ENCODE measurements around the gene HCLS1.
"Not testable (repeated sequence)": the region's sequence is repeated elsewhere in the genome, so short reads cannot be mapped to it uniquely, and the experiment has no call there.

The HCLS1 gene

DNA sequence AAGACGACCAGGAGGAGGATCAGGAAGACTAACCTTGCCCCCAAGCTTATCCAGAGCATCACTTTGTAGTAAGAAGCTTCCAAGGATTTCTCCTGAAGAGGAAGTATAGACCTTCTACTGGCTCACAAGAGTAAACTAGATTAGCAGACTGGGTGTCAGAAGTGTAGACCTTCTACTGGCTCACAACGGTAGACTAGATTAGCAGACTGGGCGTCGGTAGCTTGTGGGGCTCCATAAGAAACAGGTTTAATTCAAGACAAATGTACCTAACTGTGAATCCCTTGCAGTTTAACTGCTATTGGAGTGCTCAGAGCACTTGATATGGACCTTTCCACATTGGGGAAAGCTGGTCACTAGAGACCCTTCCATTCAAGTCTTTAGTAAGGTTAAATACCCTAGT is 54.6 kb downstream of the HCLS1 start:
- TF ChIP-seq JUND (IDR thresholded peaks at IDR 0.05; ENCODE audit: low read depth): no peak
- DNase-seq (ENCODE audit: low read depth in 1 of 2, low spot score in 1 of 2): no peak
- in situ Hi-C loops (cut with HindIII; ENCODE audit: low pct_unique_long_range_greater_than_20kb, low sequenced_read_pairs): no loop called here

DNA sequence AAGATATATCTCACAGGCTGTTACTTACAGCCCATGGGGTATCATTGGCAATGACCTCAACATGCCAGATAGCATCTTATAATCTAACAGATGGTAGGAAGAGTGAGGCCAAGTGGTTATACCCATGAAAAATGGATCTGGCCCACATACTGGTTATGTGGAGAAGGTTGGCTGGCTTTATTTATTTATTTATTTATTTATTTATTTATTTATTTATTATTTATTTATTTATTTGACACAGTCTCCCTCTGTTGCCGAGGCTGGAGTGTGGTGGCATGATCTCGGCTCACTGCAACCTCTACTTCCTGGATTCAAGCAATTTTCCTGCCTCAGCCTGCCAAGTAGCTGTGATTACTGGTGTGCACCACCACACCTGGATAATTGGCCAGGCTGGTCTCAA is 55.9 kb downstream of the HCLS1 start:
- no peak for DNase-seq (ENCODE audit: low read depth in 1 of 2, low spot score in 1 of 2)
- in situ Hi-C loops (cut with HindIII; ENCODE audit: low pct_unique_long_range_greater_than_20kb, low sequenced_read_pairs): no loop called here
- no peak for TF ChIP-seq JUND (IDR thresholded peaks at IDR 0.05; ENCODE audit: low read depth)

DNA sequence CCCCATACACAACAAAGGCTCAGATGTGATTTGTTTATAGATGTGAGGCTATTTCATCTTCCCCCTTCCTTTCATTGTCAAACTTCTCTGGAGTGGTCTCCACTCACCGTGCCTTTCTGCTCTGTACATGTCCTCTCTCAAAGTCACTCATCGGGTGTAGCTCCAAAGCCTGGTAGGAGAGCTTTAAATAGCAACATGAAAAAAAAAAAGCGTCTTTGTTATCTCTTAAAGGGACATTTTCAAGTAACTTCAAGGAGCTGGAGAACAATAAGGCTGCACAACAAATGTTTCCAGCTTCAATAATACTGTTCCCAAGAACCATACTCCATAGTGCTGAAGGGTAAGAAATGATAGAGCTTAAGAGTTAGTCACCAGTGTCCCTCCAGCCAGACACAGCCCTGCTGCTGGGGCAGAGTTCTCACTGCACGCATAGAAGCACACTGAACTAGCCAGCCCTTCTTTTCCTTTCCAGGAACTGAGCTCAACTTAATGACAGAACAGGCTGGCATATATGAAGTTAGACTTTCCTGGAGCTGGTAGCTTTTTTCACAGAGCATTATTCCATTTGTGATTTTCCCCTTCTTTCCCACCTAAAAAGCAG is 59.4 kb downstream of the HCLS1 start:
- no peak for TF ChIP-seq JUND (IDR thresholded peaks at IDR 0.05; ENCODE audit: low read depth)
- no peak for DNase-seq (ENCODE audit: low read depth in 1 of 2, low spot score in 1 of 2)
- in situ Hi-C loops (cut with HindIII; ENCODE audit: low pct_unique_long_range_greater_than_20kb, low sequenced_read_pairs): no loop called here

DNA sequence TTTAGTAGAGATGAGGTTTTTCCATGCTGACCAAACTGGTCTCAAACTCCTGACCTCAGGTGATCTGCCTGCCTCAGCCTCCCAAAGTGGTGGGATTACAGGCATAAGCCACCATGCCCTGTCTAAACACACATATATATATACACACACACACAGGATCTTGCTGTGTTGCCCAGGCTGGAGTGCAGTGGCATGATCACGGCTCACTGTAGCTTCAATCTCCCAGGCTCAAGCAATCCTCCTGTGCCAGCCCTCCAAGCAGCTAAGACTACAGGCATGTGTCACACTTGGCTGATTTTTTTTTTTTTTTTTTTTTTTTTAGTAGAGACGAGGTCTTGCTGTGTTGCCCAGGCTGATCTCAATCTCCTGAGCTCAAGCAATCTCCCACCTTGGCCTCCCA is 60.8 kb downstream of the HCLS1 start:
- DNase-seq (ENCODE audit: low read depth in 1 of 2, low spot score in 1 of 2); in situ Hi-C loops (cut with HindIII; ENCODE audit: low pct_unique_long_range_greater_than_20kb, low sequenced_read_pairs): not testable (repeated sequence)

DNA sequence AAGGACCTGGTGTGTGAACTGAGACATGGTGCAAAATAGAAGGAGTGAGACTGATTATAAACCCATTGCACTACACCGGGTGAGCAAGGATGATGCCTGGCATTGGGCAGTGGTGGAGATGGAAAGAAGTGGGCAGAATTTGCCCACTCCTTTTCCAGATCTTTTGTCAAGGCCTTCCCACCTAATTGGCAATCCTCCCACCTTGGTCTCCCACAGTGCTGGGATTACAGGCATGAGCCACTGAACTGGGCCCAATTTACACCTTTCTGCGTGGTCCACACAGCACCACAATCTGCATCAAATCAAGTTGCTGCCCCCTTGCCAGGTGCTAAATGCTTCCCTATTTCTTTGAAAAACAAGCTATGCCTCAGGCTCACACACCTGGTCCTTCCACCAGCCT is 62.1 kb downstream of the HCLS1 start:
- in situ Hi-C loops (cut with HindIII; ENCODE audit: low pct_unique_long_range_greater_than_20kb, low sequenced_read_pairs): no loop called here
- TF ChIP-seq JUND (IDR thresholded peaks at IDR 0.05; ENCODE audit: low read depth): no peak
- DNase-seq (ENCODE audit: low read depth in 1 of 2, low spot score in 1 of 2): no peak

DNA sequence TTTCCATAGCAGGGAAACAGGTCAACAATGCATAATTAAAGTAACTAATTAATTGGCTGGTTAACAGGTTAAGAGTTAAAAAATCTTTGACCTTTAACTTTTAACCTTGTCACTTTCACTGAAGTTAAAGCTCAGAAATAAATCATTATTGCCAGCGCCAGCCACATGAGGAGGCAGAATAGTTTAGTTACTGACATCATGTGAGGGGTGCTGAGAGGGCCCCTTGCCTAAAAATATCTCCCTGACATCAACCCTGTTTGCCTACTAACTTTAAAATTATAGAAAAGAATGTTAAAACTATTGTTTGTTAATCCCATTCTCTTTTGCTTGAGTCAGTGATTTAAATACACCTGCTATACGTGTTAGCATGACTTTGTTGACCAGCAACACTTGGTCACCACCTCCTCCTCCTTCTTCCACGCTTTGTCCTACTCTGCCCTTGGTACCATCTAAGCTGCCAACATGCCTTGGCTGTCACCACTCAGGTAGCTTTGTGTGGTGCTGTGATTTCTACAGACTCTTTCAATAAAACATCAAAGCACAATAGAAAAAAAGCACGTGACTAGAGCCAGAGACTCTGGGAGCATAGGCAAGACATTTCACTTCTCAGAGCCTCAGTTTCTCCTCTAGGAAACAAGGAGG is 64.8 kb downstream of the HCLS1 start:
- TF ChIP-seq JUND (IDR thresholded peaks at IDR 0.05; ENCODE audit: low read depth): no peak
- in situ Hi-C loops (cut with HindIII; ENCODE audit: low pct_unique_long_range_greater_than_20kb, low sequenced_read_pairs): no loop called here
- no peak for DNase-seq (ENCODE audit: low read depth in 1 of 2, low spot score in 1 of 2)

DNA sequence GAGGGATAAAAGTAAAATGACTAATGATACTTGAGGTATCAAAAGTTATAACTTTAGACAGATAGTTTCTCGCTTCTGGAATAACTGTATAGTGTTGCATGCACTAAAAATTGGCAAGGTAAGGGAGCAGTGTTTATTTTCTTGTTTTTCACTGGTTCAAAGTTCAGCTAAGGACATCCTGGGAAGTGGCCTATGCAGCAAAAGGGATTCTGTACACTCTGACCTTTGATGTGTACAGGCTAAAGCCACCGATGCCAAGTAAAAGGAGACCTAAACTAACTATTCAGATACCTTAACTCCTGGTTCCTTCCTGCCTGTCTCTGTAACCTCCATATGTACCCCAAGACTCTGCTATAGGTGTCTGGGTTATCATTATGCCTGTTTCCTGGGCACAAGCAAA is 65.9 kb downstream of the HCLS1 start:
- in situ Hi-C loops (cut with HindIII; ENCODE audit: low pct_unique_long_range_greater_than_20kb, low sequenced_read_pairs): no loop called here
- no peak for DNase-seq (ENCODE audit: low read depth in 1 of 2, low spot score in 1 of 2)
- no peak for TF ChIP-seq JUND (IDR thresholded peaks at IDR 0.05; ENCODE audit: low read depth)

DNA sequence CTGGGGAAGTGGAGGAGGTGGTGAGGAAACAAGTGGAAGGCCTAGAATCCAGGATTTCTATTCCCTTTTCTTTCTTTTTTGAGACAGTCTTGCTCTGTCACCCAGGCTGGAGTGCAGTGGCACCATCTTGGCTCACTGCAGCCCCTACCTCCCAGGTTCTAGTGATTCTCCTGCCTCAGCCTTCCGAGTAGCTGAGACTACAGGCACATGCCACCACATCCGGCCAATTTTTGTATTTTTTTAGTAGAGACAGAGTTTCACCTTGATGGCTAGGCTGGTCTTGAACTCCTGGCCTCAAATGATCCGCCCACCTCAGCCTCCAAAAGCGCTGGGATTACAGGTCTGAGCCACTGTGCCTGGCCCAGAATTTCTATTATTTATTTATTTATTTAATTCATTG is 66.9 kb downstream of the HCLS1 start:
- in situ Hi-C loops (cut with HindIII; ENCODE audit: low pct_unique_long_range_greater_than_20kb, low sequenced_read_pairs); DNase-seq (ENCODE audit: low read depth in 1 of 2, low spot score in 1 of 2): not testable (repeated sequence)

DNA sequence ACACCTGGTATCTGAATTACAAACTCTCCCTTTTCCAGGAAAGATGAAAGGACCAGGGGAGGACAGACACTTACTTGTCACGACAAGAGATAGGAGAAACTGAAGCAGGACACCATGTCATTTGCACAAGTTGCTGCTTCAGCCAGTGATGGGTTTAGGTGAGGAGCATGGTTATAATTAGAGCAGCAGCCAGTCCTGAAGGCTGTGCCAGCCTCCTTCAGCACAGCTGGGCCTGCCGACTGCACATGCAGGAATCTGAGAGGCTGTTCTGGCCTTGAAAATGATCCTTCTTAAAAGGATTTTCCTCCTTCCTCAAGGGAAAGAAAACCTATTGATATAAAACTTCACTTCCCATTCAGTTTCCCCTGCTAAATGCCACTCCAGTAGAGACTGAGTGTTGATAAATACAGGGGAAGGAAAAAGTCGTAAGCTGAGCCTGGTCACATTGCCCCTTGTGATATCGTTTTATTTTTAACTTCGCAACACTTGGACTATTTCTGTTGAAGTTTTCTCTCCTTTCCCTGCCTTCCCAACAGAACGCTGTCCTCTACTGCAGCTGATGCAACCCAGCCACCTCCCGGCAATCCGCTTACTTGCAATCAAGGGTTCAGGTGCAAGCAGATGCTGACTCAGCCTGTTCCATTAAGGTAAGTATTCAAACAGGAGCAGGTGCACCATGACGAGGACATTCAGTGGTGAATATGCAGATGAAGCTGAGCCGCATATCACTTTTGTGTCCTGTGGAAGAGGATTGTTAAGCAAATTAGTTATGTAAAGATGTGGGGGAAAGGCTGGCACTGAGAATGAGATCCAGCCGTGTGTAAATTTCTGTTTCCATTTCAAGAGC is 67.6 kb downstream of the HCLS1 start, which contains the start of gene FBXO40:
FBXO40 (plus strand) TSS at position 524 of the 847 bp plus-strand sequence. CDS start 27,197 bp downstream, outside the sequence.
- DNase-seq (ENCODE audit: low read depth in 1 of 2, low spot score in 1 of 2): no peak
- no peak for TF ChIP-seq JUND (IDR thresholded peaks at IDR 0.05; ENCODE audit: low read depth)
- in situ Hi-C loops (cut with HindIII; ENCODE audit: low pct_unique_long_range_greater_than_20kb, low sequenced_read_pairs): no loop called here

DNA sequence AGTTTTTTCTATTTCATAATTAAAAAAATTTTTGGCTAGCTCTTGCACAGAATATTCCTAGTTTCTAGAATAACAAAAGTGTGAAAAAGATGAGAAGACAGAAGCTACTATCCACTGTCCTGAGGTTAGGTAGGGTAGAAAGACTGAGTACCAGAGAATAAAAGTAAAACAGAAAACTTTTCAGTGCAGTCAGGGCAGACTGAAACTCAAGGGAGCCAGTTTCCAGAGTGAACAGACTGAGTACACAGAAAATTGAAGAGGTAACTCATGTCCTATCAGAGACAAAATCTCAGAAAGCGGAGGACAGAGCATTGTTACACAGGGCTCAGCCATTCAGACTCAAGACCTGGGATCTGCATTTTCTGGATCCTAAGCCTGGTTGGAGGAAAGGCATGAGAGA is 76.3 kb downstream of the HCLS1 start:
- in situ Hi-C loops (cut with HindIII; ENCODE audit: low pct_unique_long_range_greater_than_20kb, low sequenced_read_pairs): no loop called here
- TF ChIP-seq JUND (IDR thresholded peaks at IDR 0.05; ENCODE audit: low read depth): no peak
- no peak for DNase-seq (ENCODE audit: low read depth in 1 of 2, low spot score in 1 of 2)

DNA sequence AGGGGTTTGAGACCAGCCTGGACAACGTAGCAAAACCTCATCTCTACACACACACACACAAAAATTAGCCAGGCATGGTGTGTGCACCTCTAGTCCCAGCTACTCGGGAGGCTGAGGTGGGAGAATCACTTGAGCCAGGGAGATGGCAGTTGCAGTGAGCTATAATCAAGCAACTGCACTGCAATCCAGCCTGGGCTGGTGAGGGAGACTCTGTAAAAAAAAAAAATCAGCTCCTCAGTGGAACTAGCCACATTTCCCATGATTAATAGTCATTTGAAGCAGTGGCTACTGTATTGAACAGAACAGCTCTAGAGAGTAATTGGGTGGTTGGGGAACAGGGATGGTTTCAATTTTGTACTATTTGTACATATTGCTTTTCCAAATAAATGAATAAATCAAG is 79.0 kb downstream of the HCLS1 start:
- in situ Hi-C loops (cut with HindIII; ENCODE audit: low pct_unique_long_range_greater_than_20kb, low sequenced_read_pairs): no loop called here
- no peak for TF ChIP-seq JUND (IDR thresholded peaks at IDR 0.05; ENCODE audit: low read depth)
- no peak for DNase-seq (ENCODE audit: low read depth in 1 of 2, low spot score in 1 of 2)

Data from T47D (cell line).